Spinal cord (tissue), 10 donors: Measurements from ENCODE around the gene CCDC186. TPM values are rescaled to one million over a fixed set of nuclear protein-coding genes. Genes with fewer than 3 reads are reported as not detected.

Experiments
- DNase-seq, 6 donors: peaks; one replicate each; pipeline versions ENCODE4 v3.0.0 to v3.0.0-alpha.2; 2013 to 2015; ENCODE audit warnings: low spot score in 6 of 6, low read depth in 4 of 6
- H3K27ac ChIP-seq: one replicate; pipeline ENCODE4 v1.5.1; 2013; ENCODE audit warnings: low read depth, low read length, control low read depth
- H3K27me3 ChIP-seq: one replicate; pipeline ENCODE4 v1.6.1; 2013; ENCODE audit warnings: low read length; ENCODE audit not compliant: control insufficient read depth, insufficient read depth
- H3K36me3 ChIP-seq: one replicate; pipeline ENCODE4 v1.6.1; 2013; ENCODE audit warnings: low read length; ENCODE audit not compliant: control insufficient read depth, insufficient read depth
- H3K4me1 ChIP-seq: one replicate; pipeline ENCODE4 v1.6.1; 2013; ENCODE audit warnings: low read length; ENCODE audit not compliant: control insufficient read depth, insufficient read depth
- H3K4me3 ChIP-seq: one replicate; pipeline ENCODE4 v1.5.1; 2013; ENCODE audit warnings: low read depth, low read length, control low read depth
- H3K9me3 ChIP-seq: one replicate; pipeline ENCODE4 v1.6.1; 2013; ENCODE audit warnings: low read length; ENCODE audit not compliant: control insufficient read depth, insufficient read depth
- WGBS: methylation state at CpG from one replicate; pipeline ENCODE4 v1.1.5; 2013; ENCODE audit warnings: missing lambda C conversion rate; ENCODE audit not compliant: insufficient coverage; 5-methylcytosine and 5-hydroxymethylcytosine counted together
- polyA plus RNA-seq, 2 donors: library from polyadenylated mRNA; unstranded; fragments of 120-200 nt; gene quantifications; one replicate each; pipeline ENCODE4 v1.2.1, GENCODE V29; 2013; ENCODE audit not compliant: insufficient read length in 2 of 2
- total RNA-seq, 2 donors: library from RNA; depleted of rRNA in 1 of 2; stranded (reverse); fragments of 120-200 nt in 1 of 2; fragments of >200 nt in 1 of 2; gene quantifications; one replicate each; pipeline versions ENCODE4 v1.2.3 to v1.2.4, GENCODE V29; 2013 to 2014
- donor health status: healthy.

CCDC186 gene
- total and polyA plus RNA-seq, 4 donors, result 18.0 to 50.7 (median 22.4) TPM

DNA sequence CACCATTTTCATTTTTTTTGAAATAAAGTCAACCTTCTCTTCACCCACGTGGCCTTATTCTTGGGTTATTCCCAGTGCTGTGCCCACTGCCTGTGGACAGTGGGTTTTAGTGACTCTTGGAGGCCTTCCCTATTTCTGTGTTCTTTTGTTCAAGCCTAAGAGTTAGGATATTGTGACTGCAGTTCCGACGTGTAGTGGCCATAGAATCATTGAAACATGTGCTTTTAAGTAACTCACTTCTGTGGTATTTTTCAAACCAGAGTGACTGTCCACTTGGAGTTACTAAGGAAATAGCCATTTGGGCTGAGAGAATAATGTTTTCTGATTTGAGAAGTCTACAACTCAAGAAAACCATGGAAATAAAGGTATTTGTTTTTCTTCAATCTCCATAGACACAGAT is 28.8 kb upstream of the CCDC186 start:
- H3K27me3 ChIP-seq, result no peaks in the 10 kb centered on the region
- no peak overlapping the region for H3K4me3 ChIP-seq
- no peaks in the 10 kb centered on the region for H3K4me1 ChIP-seq
- no peak overlapping the region for H3K27ac ChIP-seq
- no peaks in the 10 kb centered on the region for H3K9me3 ChIP-seq
- WGBS, result no CpG with 5 or more reads among the region's 3 CpGs
- H3K36me3 ChIP-seq, result no peaks in the 10 kb centered on the region
- no peak for DNase-seq

DNA sequence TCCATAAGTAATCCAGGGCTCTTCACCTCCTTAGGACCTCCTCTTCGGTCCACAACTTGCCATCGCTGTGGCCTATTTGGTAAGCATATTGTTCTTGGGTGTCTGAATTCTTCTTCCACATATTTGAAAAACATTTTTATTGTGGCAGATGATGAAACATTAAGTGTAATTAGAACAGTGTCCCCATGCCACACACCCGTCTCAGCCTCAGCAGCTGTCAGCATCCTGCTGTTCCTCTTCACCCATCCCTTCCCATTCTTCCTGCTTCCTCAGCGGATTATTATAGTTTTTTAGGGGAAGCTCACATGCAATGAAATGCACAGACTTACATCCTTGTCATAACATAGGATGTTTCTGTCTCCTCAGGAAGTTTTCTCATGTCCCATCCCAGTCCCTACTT is 25.2 kb upstream of the CCDC186 start:
- Histone ChIP-seq H3K4me3 (no peak overlapping the region), H3K9me3 (no peaks in the 10 kb centered on the region), H3K27ac (no peak overlapping the region), H3K27me3 (no peaks in the 10 kb centered on the region), H3K36me3 (no peaks in the 10 kb centered on the region), H3K4me1 (no peaks in the 10 kb centered on the region)
- no peak for DNase-seq
- WGBS, result 100% methylated on average over 1 of the region's 4 CpGs

DNA sequence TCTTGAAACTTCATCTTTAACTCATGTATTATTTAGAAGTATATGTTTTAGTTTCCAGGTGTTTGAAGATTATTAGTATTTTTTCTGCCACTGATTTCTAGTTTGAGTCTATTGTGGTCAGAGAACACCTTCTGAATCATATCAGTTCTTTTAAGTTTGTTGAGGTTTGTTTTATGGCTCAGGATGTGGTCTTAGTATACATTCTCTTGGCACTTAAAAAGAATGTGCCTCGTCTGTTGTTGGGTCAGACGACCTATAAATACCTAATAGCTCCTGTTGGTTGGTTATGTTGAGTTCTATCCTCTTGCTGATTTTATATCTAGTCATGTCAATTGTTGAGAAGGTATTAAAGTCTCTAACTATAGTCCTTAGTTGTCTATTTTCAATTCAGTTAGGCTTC is 21.1 kb upstream of the CCDC186 start:
- H3K36me3 ChIP-seq, result no peaks in the 10 kb centered on the region
- H3K9me3 ChIP-seq, result no peaks in the 10 kb centered on the region
- no peaks in the 10 kb centered on the region for H3K27me3 ChIP-seq
- no CpG with 5 or more reads among the region's 2 CpGs for WGBS
- no peaks in the 10 kb centered on the region for H3K4me1 ChIP-seq
- no peak overlapping the region for H3K4me3 ChIP-seq
- H3K27ac ChIP-seq, result no peak overlapping the region
- DNase-seq, result no peak

DNA sequence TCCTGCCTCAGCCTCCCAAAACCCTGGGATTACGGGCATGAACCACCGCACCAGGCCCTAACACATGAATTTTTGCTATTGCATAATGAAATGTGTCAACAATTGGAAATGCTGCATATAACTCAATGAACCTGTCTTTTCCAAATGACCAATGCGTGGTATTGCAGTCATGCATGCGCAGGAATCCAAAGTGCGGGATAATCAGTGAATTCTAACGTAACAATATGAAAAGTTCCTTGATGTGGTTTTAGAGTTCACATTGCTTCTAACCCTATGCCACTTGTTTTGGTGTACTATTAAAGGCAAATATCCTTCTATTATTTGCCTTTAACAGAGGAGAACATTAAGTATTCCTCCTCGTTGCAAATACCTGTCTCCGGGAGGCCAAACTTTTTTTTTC is 15.7 kb upstream of the CCDC186 start:
- Histone ChIP-seq H3K9me3 (no peaks in the 10 kb centered on the region), H3K4me1 (no peaks in the 10 kb centered on the region), H3K36me3 (no peaks in the 10 kb centered on the region), H3K27ac (no peak overlapping the region), H3K27me3 (no peaks in the 10 kb centered on the region), H3K4me3 (no peak overlapping the region)
- 40% methylated on average over 1 of the region's 8 CpGs for WGBS
- DNase-seq, result no peak

DNA sequence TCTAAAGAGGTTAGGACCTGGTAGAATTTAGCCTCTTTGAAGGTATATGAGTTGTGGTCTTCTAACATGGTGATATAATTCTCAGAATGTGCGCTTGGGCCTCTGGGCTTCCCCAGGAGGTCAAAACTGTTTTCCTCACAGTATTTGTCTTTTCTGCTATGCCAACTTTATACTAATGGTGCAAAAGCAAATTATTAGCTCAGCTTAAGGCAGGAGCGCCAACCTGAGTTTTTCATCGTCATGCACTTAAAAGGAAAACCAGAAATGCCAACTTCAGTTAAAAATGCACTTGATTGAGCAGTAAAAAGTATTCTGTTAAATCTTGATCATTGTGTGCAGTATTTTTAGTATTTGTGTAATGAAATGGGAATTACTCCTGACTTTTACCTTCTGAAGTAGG is 14.9 kb upstream of the CCDC186 start:
- Histone ChIP-seq H3K9me3 (no peaks in the 10 kb centered on the region), H3K27ac (no peak overlapping the region), H3K27me3 (no peaks in the 10 kb centered on the region), H3K36me3 (no peaks in the 10 kb centered on the region), H3K4me1 (no peaks in the 10 kb centered on the region), H3K4me3 (no peak overlapping the region)
- 89% methylated on average over 3 of the region's 3 CpGs for WGBS
- DNase-seq, result no peak

DNA sequence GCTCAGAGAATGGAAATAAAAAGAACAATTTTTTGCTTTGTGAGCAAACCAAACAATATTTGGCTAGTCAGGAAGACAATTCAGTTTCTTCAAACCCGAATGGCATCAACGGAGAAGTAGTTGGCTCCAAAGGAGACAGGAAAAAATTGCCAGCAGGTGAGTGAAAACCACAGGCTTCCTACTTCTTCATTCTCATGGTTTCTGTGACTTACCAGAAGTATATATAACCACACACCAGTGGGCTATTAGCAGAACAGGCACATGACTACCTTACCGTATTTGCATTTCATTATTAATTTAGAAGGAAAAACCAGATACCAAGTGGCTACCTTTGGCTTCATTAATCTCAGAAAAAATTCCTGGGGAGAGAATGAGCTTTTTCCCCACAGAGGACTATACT is 14.0 kb upstream of the CCDC186 start:
- Histone ChIP-seq H3K9me3 (no peaks in the 10 kb centered on the region), H3K4me3 (no peak overlapping the region), H3K36me3 (no peaks in the 10 kb centered on the region), H3K27me3 (no peaks in the 10 kb centered on the region), H3K4me1 (no peaks in the 10 kb centered on the region), H3K27ac (no peak overlapping the region)
- no peak for DNase-seq
- WGBS, result 100% methylated on average over 2 of the region's 3 CpGs

DNA sequence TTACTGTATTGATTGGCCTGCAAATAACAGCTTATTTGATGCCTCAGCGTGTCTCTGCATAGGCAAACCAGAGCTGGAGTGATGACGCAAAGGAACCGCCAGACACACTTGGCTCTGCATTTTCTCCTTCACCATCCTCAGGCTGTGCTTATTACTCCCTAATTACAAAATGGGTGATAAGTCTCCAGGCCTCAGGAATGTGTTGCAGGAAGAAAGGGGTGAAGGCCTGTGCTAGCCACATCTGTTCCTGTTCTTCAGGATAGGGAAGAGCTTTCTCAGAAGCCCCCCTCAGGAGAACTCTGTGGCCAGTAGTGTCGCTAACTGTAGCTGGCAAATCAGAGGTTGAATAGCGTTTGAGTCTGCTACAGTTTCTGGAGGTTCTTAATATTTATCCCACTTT is 10.3 kb upstream of the CCDC186 start:
- Histone ChIP-seq H3K27ac (no peak overlapping the region), H3K27me3 (no peaks in the 10 kb centered on the region), H3K9me3 (no peaks in the 10 kb centered on the region), H3K4me1 (no peaks in the 10 kb centered on the region), H3K4me3 (no peak overlapping the region), H3K36me3 (no peaks in the 10 kb centered on the region)
- DNase-seq, result peak in 1 of 6 donors; percentile 9
- no CpG with 5 or more reads among the region's 5 CpGs for WGBS

DNA sequence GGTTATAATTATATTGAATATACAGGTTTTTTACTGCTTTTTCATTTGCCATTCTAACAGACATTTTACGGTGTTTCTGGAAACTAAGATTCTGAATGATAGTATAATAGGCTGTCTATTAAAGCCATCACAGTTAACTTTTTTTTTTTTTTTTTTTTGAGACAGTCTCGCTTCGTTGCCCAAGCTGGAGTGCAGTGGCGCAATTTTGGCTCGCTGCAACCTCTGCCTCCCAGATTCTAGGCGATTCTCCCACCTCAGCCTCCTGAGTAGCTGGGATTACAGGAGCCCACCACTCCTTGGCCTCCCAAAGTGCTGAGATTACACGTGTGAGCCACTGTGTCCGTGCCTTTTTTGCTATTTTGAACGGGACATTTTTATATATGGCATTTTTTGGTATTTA is 9.6 kb upstream of the CCDC186 start:
- Histone ChIP-seq H3K27me3 (no peaks in the 10 kb centered on the region), H3K4me1 (no peaks in the 10 kb centered on the region), H3K4me3 (no peak overlapping the region), H3K9me3 (no peaks in the 10 kb centered on the region), H3K27ac (no peak overlapping the region), H3K36me3 (no peaks in the 10 kb centered on the region)
- WGBS, result 100% methylated on average over 5 of the region's 9 CpGs
- no peak for DNase-seq

DNA sequence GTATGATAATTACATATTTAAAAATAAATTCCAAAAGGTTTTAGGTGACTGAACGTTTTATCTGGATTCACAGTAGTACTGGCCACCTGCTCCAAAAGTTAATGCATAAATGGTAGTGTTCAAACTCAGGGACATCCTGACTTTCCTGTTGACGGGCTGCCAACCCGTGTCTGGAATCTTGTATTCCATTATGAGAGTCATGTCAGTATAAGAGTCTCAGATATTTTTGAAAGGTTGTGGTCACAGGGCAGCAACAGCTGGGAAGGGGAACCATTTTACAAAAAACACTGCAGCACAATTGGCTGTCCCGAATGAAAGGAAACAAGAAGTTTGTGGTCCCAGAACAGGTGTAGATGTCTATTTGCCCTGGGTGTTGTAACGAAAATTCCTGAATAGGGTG is 8.0 kb upstream of the CCDC186 start:
- Histone ChIP-seq H3K27me3 (no peaks in the 10 kb centered on the region), H3K4me3 (no peak overlapping the region), H3K27ac (no peak overlapping the region), H3K36me3 (no peaks in the 10 kb centered on the region), H3K9me3 (no peaks in the 10 kb centered on the region), H3K4me1 (no peaks in the 10 kb centered on the region)
- 50% methylated on average over 2 of the region's 5 CpGs for WGBS
- DNase-seq, result no peak

DNA sequence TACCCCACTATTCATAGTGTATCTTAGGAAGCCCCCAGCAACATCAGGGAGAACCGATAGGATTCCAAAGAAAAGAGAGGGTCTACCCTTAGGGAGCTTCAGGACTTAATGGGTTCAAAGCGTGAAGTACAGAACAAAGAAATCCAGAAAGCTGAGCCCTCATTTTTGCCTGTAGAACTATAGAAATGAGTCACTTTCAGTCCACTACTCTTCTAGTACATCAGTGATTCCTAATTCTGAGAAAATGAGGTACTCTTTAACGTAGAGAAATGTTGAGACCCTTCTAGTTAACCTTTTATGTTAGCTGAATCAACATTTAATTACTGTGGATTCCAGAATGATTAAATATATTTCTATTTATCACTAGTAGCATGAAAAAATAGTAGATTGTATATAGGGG is 6.9 kb upstream of the CCDC186 start:
- 100% methylated on average over 1 of the region's 3 CpGs for WGBS
- Histone ChIP-seq H3K9me3 (no peaks in the 10 kb centered on the region), H3K36me3 (no peaks in the 10 kb centered on the region), H3K27me3 (no peaks in the 10 kb centered on the region), H3K27ac (no peak overlapping the region), H3K4me1 (no peaks in the 10 kb centered on the region), H3K4me3 (no peak overlapping the region)
- DNase-seq, result no peak
